ENCODE measurements around the gene MAN2A2.
"Not testable (repeated sequence)": the region's sequence is repeated elsewhere in the genome, so short reads cannot be mapped to it uniquely, and the experiment has no call there.

MAN2A2 gene

GRCh38 chr15:90884719-90885431, 18.2 kb upstream of the MAN2A2 start:
- DNase-seq, result no peak

GRCh38 chr15:90885432-90886290, 17.4 kb upstream of the MAN2A2 start:
- DNase-seq, result peak; percentile 90

- DNase-seq, result no peak
Measured at GRCh38 chr15:90886291-90886614, 16.8 kb upstream of the MAN2A2 start.

- DNase-seq, result no peak
Measured at GRCh38 chr15:90887037-90887481, 16.0 kb upstream of the MAN2A2 start.

GRCh38 chr15:90889313-90889730, 13.8 kb upstream of the MAN2A2 start:
- no peak for DNase-seq

GRCh38 chr15:90889736-90890456, 13.2 kb upstream of the MAN2A2 start:
- DNase-seq, result no peak

- no peak for DNase-seq
Measured at GRCh38 chr15:90890839-90891238, 12.3 kb upstream of the MAN2A2 start.

GRCh38 chr15:90891346-90891949, 11.7 kb upstream of the MAN2A2 start:
- DNase-seq, result no peak

- DNase-seq, result no peak
Measured at GRCh38 chr15:90892023-90892422, 11.1 kb upstream of the MAN2A2 start.

- DNase-seq, result no peak
Measured at GRCh38 chr15:90892498-90893174, 10.5 kb upstream of the MAN2A2 start.

- no peak for DNase-seq
Measured at GRCh38 chr15:90893175-90894090, 9.7 kb upstream of the MAN2A2 start.

- DNase-seq, result no peak
Measured at GRCh38 chr15:90895571-90896117, 7.5 kb upstream of the MAN2A2 start.

GRCh38 chr15:90897131-90897655, 5.9 kb upstream of the MAN2A2 start:
- DNase-seq, result not testable (repeated sequence)

- no peak for DNase-seq
Measured at GRCh38 chr15:90901175-90902039, 1.7 kb upstream of the MAN2A2 start.

GRCh38 chr15:90902040-90902839, 862 bp upstream of the MAN2A2 start:
- peak; percentile 86 for DNase-seq

- DNase-seq, result no peak
Measured at GRCh38 chr15:90903733-90904536, 833 bp downstream of the MAN2A2 start.

GRCh38 chr15:90904746-90905145, 1.6 kb downstream of the MAN2A2 start:
- no peak for DNase-seq

Data from right forelimb (tissue), 1 donor.